ENCODE results near the gene CDR2. TPM values are rescaled to one million over a fixed set of nuclear protein-coding genes. Genes with fewer than 3 reads are reported as not detected.
"Not testable (repeated sequence)": the region's sequence is repeated elsewhere in the genome, so short reads cannot be mapped to it uniquely, and the experiment has no call there.

CDR2 gene
- total RNA-seq, 1 experiment from 2014 or later: 29.3 TPM

- TF ChIP-seq CTCF (conservative IDR thresholded peaks at IDR 0.05) (no peak), EZH2 (IDR thresholded peaks at IDR 0.05; ENCODE audit: low read depth) (no peak)
- Histone ChIP-seq H3K4me1 (replicated peaks; ENCODE audit: insufficient read depth) (peaks cover 12% of the 10 kb centered on the region), H3K27ac (peak overlapping the region; percentile 33; the same call in 1 of the 2 replicates), H3K36me3 (ENCODE audit: low read depth) (peaks cover 36% of the 10 kb centered on the region), H3K27me3 (ENCODE audit: insufficient read depth, low read depth) (no peaks in the 10 kb centered on the region), H2AFZ (no peak overlapping the region), H3K79me2 (ENCODE audit: low read depth) (peaks cover 60% of the 10 kb centered on the region), H3F3A (ENCODE audit: insufficient read depth, low read depth) (peaks cover 18% of the 10 kb centered on the region; the same call in 1 of the 2 replicates), H4K20me1 (ENCODE audit: insufficient read depth) (peaks cover 6% of the 10 kb centered on the region), H3K9me2 (ENCODE audit: insufficient read depth) (no peaks in the 10 kb centered on the region), H3K4me3 (no peak overlapping the region), H3K4me2 (no peak overlapping the region), H3K9me3 (ENCODE audit: insufficient read depth, low read depth) (no peaks in the 10 kb centered on the region)
- intact Hi-C loops (cut with micrococcal nuclease; ENCODE audit: unreplicated experiment): no loop called here
- DNase-seq: peak in 1 of 2 experiments; percentile 21
- POLR2A ChIA-PET (ENCODE audit: unreplicated experiment): interaction anchor here (0.5 to 0.7 kb wide), 2 partner anchors 35 to 54 kb away, joined by 3 read pairs; no protein-coding TSS in a partner anchor
- BruUV-seq (replicated peaks): no TSS peak
- CTCF ChIA-PET: interaction anchor here (0.6 kb wide), 2 partner anchors 84 to 799 kb away, joined by 4 to 5 read pairs; no protein-coding TSS in a partner anchor
Measured at GRCh38 chr16:22353191-22353919, 21.1 kb downstream of the CDR2 start.

- no peak for DNase-seq
- Histone ChIP-seq H3K36me3 (ENCODE audit: low read depth) (peaks cover 37% of the 10 kb centered on the region), H3K9me2 (ENCODE audit: insufficient read depth) (no peaks in the 10 kb centered on the region), H4K20me1 (ENCODE audit: insufficient read depth) (peaks cover 6% of the 10 kb centered on the region), H3K9me3 (ENCODE audit: insufficient read depth, low read depth) (no peaks in the 10 kb centered on the region), H3K4me1 (replicated peaks; ENCODE audit: insufficient read depth) (peaks cover 12% of the 10 kb centered on the region), H3K27ac (no peak overlapping the region), H2AFZ (no peak overlapping the region), H3K4me2 (no peak overlapping the region), H3K27me3 (ENCODE audit: insufficient read depth, low read depth) (no peaks in the 10 kb centered on the region), H3K4me3 (no peak overlapping the region), H3F3A (ENCODE audit: insufficient read depth, low read depth) (peaks cover 18% of the 10 kb centered on the region; the same call in 1 of the 2 replicates), H3K79me2 (ENCODE audit: low read depth) (peaks cover 53% of the 10 kb centered on the region)
- ChIA-PET CTCF (no interaction called here), POLR2A (ENCODE audit: unreplicated experiment) (interaction anchor here (0.7 kb wide), 1 partner anchor 34 kb away, joined by 3 read pairs; no protein-coding TSS in a partner anchor)
- no TSS peak for BruUV-seq (replicated peaks)
- TF ChIP-seq CTCF (conservative IDR thresholded peaks at IDR 0.05) (no peak), EZH2 (IDR thresholded peaks at IDR 0.05; ENCODE audit: low read depth) (no peak)
- intact Hi-C loops (cut with micrococcal nuclease; ENCODE audit: unreplicated experiment): no loop called here
Measured at GRCh38 chr16:22352723-22353122, 21.7 kb downstream of the CDR2 start.

GRCh38 chr16:22352140-22352539 lies 22.3 kb downstream of the CDR2 start:
- ChIA-PET POLR2A (ENCODE audit: unreplicated experiment) (interaction anchor here (0.5 kb wide), 1 partner anchor 35 kb away, joined by 3 read pairs; no protein-coding TSS in a partner anchor), CTCF (no interaction called here)
- Histone ChIP-seq H4K20me1 (ENCODE audit: insufficient read depth) (peaks cover 6% of the 10 kb centered on the region), H2AFZ (no peak overlapping the region), H3K36me3 (ENCODE audit: low read depth) (peaks cover 42% of the 10 kb centered on the region), H3F3A (ENCODE audit: insufficient read depth, low read depth) (peaks cover 14% of the 10 kb centered on the region; the same call in 1 of the 2 replicates), H3K4me2 (no peak overlapping the region), H3K9me2 (ENCODE audit: insufficient read depth) (no peaks in the 10 kb centered on the region), H3K4me3 (no peak overlapping the region), H3K27me3 (ENCODE audit: insufficient read depth, low read depth) (no peaks in the 10 kb centered on the region), H3K79me2 (ENCODE audit: low read depth) (peaks cover 48% of the 10 kb centered on the region), H3K9me3 (ENCODE audit: insufficient read depth, low read depth) (no peaks in the 10 kb centered on the region), H3K4me1 (replicated peaks; ENCODE audit: insufficient read depth) (peaks cover 12% of the 10 kb centered on the region), H3K27ac (no peak overlapping the region)
- no TSS peak for BruUV-seq (replicated peaks)
- DNase-seq: no peak
- intact Hi-C loops (cut with micrococcal nuclease; ENCODE audit: unreplicated experiment): no loop called here
- TF ChIP-seq CTCF (conservative IDR thresholded peaks at IDR 0.05): no peak
- no peak for TF ChIP-seq EZH2 (IDR thresholded peaks at IDR 0.05; ENCODE audit: low read depth)

GRCh38 chr16:22351017-22351416 lies 23.4 kb downstream of the CDR2 start:
- intact Hi-C loops (cut with micrococcal nuclease; ENCODE audit: unreplicated experiment); H2AFZ ChIP-seq; H3K27me3 ChIP-seq (ENCODE audit: insufficient read depth, low read depth); CTCF ChIA-PET; H3K27ac ChIP-seq; H3K4me3 ChIP-seq; H3K9me2 ChIP-seq (ENCODE audit: insufficient read depth); POLR2A ChIA-PET (ENCODE audit: unreplicated experiment); H3K4me2 ChIP-seq; H4K20me1 ChIP-seq (ENCODE audit: insufficient read depth); DNase-seq; H3K9me3 ChIP-seq (ENCODE audit: insufficient read depth, low read depth); BruUV-seq (replicated peaks): not testable (repeated sequence)
- Histone ChIP-seq H3K36me3 (ENCODE audit: low read depth) (peaks cover 43% of the 10 kb centered on the region), H3F3A (ENCODE audit: insufficient read depth, low read depth) (peaks cover 17% of the 10 kb centered on the region; the same call in 1 of the 2 replicates), H3K4me1 (replicated peaks; ENCODE audit: insufficient read depth) (peaks cover 12% of the 10 kb centered on the region), H3K79me2 (ENCODE audit: low read depth) (peaks cover 44% of the 10 kb centered on the region)
